Esophagus squamous epithelium (tissue), 5 donors: ENCODE data around the gene CSTF1. TPM values are rescaled to one million over a fixed set of nuclear protein-coding genes. Genes with fewer than 3 reads are reported as not detected.

Source experiments
- DNase-seq: peaks from one replicate; lab custom pipeline; 2025; lab: John Stamatoyannopoulos, UW
- H3K27ac ChIP-seq, 4 donors: fragments of 200-600 bp; sonication (generic); one replicate each; pipeline ENCODE4 v1.5.1; 2016 to 2019; ENCODE audit warnings: mild to moderate bottlenecking in 1 of 4
- H3K27me3 ChIP-seq, 4 donors: fragments of 200-600 bp; sonication (generic); 1 replicate in 3 of 4; 2 replicates in 1 of 4; pipeline versions ENCODE4 v1.5.1 to v1.6.0; 2017 to 2021; ENCODE audit warnings: antibody characterized with exemption in 1 of 4
- H3K36me3 ChIP-seq, 3 donors: fragments of 200-600 bp; sonication (generic); one replicate each; pipeline ENCODE4 v1.5.1; 2016 to 2019
- H3K4me1 ChIP-seq, 3 donors: fragments of 200-600 bp; sonication (generic); one replicate each; pipeline ENCODE4 v1.5.1; 2017 to 2019
- H3K4me3 ChIP-seq, 4 donors: fragments of 200-600 bp; sonication (generic); 1 replicate in 3 of 4; 2 replicates in 1 of 4; pipeline ENCODE4 v1.5.1; 2016 to 2019; ENCODE audit warnings: mild to moderate bottlenecking in 2 of 4, moderate library complexity in 1 of 4
- H3K9me3 ChIP-seq, 3 donors: fragments of 200-600 bp; sonication (generic); one replicate each; pipeline ENCODE4 v1.5.1; 2016 to 2019
- POLR2A ChIP-seq, 4 donors: fragments of 450-650 bp; IDR thresholded peaks; one replicate each; pipeline ENCODE4 v1.6.1; 2017; ENCODE audit warnings: antibody characterized with exemption in 4 of 4, mild to moderate bottlenecking in 4 of 4, moderate library complexity in 3 of 4
- WGBS, 2 donors: methylation state at CpG; one replicate each; pipeline ENCODE4 v1.1.5; 2018; 5-methylcytosine and 5-hydroxymethylcytosine counted together
- intact Hi-C: fragments of 100-400 bp; cut with DNase I; formaldehyde crosslinking; loops from one replicate; pipeline ENCODE4 v1.15.0; 2022
- total RNA-seq, 4 donors: library from RNA; depleted of rRNA; stranded (reverse); fragments of >200 nt; gene quantifications; one replicate each; pipeline ENCODE4 v1.1.0, GENCODE V29; 2016
- TF ChIP-seq, protein P1 (sequence below), 6 experiments: fragments of 450-650 bp in 4 of 6; fragments of 200-600 bp in 2 of 6; sonication (generic) in 2 of 6; IDR thresholded peaks; one replicate each; pipeline ENCODE4 v1.5.1; 2016 to 2019; ENCODE audit warnings: antibody characterized with exemption in 6 of 6, mild to moderate bottlenecking in 4 of 6, moderate library complexity in 4 of 6
- donor health status: DM: yes; HTN: yes; CAD: no.

CSTF1 gene
- total RNA-seq, 4 donors from 2014 or later: 13.2 to 33.5 (median 24.1) TPM

DNA sequence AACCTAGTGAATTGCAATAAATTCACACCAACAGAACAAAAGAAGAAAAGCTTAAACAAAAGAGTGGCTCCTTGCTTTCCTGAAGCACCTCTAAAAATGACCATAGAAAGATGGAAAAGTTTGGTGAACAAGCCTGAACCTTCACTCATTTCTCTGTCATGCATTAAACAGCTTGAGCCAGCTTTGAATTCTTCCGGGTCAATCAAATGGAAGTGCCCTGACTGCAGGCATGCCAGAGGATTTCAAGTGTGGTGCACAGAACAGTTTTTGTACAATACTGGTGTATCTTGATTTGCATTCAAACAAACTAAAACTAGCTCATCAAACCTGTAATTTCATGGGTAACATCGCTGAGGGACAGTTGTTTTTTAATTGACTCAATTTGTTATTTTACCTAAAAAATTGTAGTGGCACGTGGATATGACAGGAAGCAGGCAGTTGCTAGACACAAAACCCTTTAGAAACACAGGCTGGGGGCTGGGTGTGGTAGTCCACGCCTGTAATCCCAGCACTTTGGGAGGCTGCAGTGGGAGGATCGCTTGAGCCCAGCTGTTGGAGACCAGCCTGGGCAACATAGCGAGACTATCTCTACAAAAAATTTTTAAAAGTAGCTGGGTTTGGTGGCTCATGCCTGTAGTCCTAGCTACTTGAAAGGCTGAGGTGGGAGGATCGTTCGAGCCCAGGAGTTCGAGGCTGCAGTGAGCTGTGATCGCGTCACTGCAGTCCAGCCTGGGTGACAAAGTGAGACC, 28.7 kb downstream of the CSTF1 start:
- no peaks in the 10 kb centered on the region for H3K27me3 ChIP-seq
- H3K4me1 ChIP-seq: peaks cover 0 to 29% (median 0%) of the 10 kb centered on the region in 3 donors
- no peak for TF ChIP-seq POLR2A (IDR thresholded peaks at IDR 0.05)
- TF ChIP-seq, protein P1, sequence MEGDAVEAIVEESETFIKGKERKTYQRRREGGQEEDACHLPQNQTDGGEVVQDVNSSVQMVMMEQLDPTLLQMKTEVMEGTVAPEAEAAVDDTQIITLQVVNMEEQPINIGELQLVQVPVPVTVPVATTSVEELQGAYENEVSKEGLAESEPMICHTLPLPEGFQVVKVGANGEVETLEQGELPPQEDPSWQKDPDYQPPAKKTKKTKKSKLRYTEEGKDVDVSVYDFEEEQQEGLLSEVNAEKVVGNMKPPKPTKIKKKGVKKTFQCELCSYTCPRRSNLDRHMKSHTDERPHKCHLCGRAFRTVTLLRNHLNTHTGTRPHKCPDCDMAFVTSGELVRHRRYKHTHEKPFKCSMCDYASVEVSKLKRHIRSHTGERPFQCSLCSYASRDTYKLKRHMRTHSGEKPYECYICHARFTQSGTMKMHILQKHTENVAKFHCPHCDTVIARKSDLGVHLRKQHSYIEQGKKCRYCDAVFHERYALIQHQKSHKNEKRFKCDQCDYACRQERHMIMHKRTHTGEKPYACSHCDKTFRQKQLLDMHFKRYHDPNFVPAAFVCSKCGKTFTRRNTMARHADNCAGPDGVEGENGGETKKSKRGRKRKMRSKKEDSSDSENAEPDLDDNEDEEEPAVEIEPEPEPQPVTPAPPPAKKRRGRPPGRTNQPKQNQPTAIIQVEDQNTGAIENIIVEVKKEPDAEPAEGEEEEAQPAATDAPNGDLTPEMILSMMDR (IDR thresholded peaks at IDR 0.05): no peak
- no peaks in the 10 kb centered on the region for H3K9me3 ChIP-seq
- DNase-seq: no peak
- H3K27ac ChIP-seq: no peak overlapping the region
- no peaks in the 10 kb centered on the region for H3K36me3 ChIP-seq
- intact Hi-C loops: no loop called here
- 74 to 85% methylated on average over 10 to 11 of the region's 11 CpGs for WGBS, 2 donors
- H3K4me3 ChIP-seq: no peak overlapping the region

DNA sequence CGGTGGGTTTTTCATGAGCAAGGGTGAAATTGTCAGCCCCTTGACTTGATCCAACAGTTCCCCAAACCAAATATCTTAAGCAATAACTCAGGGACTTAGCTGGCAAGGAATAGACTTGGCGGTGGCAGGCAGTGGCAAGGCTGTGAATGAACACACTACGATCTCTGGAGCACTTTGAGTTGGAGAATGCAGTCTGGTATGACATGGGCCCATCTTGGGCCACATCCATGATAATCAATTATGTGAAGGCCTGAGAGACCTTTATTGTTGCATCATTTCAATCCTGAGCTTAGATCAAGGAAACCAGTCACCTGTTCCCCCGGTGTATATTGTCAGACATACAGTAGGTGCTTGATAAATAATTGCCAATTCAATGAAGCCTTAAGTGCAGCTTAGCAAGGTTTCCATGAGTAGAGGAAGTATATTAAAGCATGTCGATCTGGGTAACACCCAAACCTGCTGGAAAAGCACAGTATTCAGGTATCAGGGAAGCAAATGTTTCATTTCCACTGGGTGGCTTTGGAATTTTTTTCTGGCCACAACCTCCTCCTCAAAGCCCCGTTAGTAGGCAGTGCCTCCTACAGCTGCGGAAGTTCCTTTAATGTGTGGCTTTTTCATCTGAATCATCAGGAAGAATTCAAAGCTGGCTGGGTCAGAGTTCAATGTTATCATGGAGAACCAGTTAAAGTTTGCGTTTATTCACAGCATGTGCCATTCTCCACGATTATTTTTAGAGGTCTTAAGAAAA, 29.8 kb downstream of the CSTF1 start:
- Histone ChIP-seq H3K4me1 (peaks cover 0 to 29% (median 0%) of the 10 kb centered on the region in 3 donors), H3K27ac (no peak overlapping the region), H3K36me3 (no peaks in the 10 kb centered on the region), H3K9me3 (no peaks in the 10 kb centered on the region), H3K27me3 (no peaks in the 10 kb centered on the region), H3K4me3 (no peak overlapping the region)
- DNase-seq: no peak
- 48 to 58% methylated on average over 9 of the region's 9 CpGs for WGBS, 2 donors
- TF ChIP-seq, protein P1 (IDR thresholded peaks at IDR 0.05): no peak
- no peak for TF ChIP-seq POLR2A (IDR thresholded peaks at IDR 0.05)
- intact Hi-C loops: no loop called here

DNA sequence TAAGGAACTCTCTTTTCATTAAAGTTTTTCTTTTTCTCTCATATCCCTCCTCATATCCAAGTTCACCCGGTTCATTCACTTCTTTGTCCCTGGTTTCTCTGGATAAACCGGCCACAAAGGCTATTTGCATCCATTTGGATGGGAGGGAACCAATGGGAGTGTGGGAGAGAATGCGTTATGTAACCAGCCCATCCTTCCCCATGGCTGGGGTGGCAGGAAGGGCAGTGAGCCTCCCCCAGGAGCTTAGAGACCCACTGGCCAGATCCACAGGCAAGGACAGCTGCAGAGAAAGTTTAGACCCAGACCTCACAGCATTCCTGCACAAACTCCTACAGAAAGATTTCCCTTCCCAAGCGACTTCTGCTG, 30.4 kb downstream of the CSTF1 start:
- H3K36me3 ChIP-seq: no peaks in the 10 kb centered on the region
- no peaks in the 10 kb centered on the region for H3K27me3 ChIP-seq
- intact Hi-C loops: no loop called here
- TF ChIP-seq POLR2A (IDR thresholded peaks at IDR 0.05): no peak
- TF ChIP-seq, protein P1 (IDR thresholded peaks at IDR 0.05): no peak
- H3K9me3 ChIP-seq: no peaks in the 10 kb centered on the region
- no peak overlapping the region for H3K4me3 ChIP-seq
- no peak for DNase-seq
- peaks cover 0 to 29% (median 0%) of the 10 kb centered on the region in 3 donors for H3K4me1 ChIP-seq
- 53 to 63% methylated on average over 3 to 4 of the region's 4 CpGs for WGBS, 2 donors
- peak overlapping the region in 1 of 4 donors; percentile 27 for H3K27ac ChIP-seq

DNA sequence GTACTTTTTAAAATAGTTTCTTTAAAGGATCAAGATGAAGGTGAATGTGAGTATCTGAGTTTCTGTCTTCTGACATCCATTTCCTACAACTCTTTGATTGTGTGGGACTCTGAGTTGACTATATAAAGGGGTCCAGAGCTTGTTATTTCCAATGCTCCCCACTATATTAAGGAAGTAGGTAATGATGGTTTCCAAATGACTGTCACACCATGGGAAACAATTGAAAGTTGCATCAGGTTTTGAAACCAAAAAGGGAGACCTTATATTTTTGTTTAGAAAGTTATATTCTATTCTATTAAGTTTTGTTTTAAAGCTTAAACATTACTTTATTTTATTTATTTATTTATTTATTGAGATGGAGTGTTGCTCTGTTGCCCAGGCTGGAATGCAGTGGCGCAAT, 30.8 kb downstream of the CSTF1 start:
- WGBS, 2 donors: 90 to 100% methylated on average over 1 of the region's 1 CpG
- Histone ChIP-seq H3K4me1 (peaks cover 0 to 28% (median under 1%) of the 10 kb centered on the region in 3 donors), H3K27ac (no peak overlapping the region), H3K9me3 (no peaks in the 10 kb centered on the region), H3K36me3 (no peaks in the 10 kb centered on the region), H3K4me3 (no peak overlapping the region), H3K27me3 (no peaks in the 10 kb centered on the region)
- DNase-seq: no peak
- intact Hi-C loops: no loop called here
- TF ChIP-seq POLR2A (IDR thresholded peaks at IDR 0.05): no peak
- TF ChIP-seq, protein P1 (IDR thresholded peaks at IDR 0.05): no peak

DNA sequence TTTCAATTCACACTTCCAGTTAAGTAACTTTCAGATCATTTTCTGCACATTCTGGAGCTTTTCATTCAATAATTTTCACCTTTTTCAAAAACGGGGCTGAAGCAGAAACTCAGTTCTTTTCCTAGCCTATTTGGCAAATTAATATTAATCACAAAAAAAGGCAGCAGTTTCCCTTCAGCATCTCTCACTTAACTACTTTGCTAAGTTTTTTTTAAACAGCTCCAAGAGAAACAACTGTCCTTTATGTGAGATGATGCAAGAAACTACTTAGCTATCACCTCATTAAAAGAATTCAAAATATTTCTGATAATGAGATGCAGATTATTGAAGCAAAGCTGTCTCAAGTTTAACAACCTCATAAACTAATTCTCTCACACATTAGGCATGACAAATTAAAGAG, 31.4 kb downstream of the CSTF1 start:
- Histone ChIP-seq H3K27me3 (no peaks in the 10 kb centered on the region), H3K4me3 (no peak overlapping the region), H3K36me3 (no peaks in the 10 kb centered on the region), H3K9me3 (no peaks in the 10 kb centered on the region), H3K4me1 (peaks cover 6 to 28% (median 7%) of the 10 kb centered on the region in 3 donors), H3K27ac (no peak overlapping the region)
- no peak for DNase-seq
- TF ChIP-seq, protein P1 (IDR thresholded peaks at IDR 0.05): no peak
- no peak for TF ChIP-seq POLR2A (IDR thresholded peaks at IDR 0.05)
- WGBS, 2 donors: 21 to 35% methylated on average over 1 of the region's 1 CpG
- intact Hi-C loops: no loop called here
